GM12865 (cell line): Measurements from ENCODE around the gene BTBD9.

Source experiments
- DNase-seq: peaks from one replicate; pipeline ENCODE4 v3.0.0; 2010; ENCODE audit warnings: low read depth
- H3K4me3 ChIP-seq: 2 replicates; pipeline ENCODE4 v1.5.1; 2011; ENCODE audit warnings: mild to moderate bottlenecking, low read depth, low read length, control low read depth
- CTCF ChIP-seq: IDR thresholded peaks from 2 replicates; pipeline ENCODE4 v1.5.1; 2011; ENCODE audit warnings: low read length, control low read depth, low read depth, inconsistent platforms; ENCODE audit not compliant: insufficient read depth; ENCODE audit errors: missing control alignments

BTBD9 gene

GRCh38 chr6:38527371-38527770, 112.4 kb downstream of the BTBD9 start:
- H3K4me3 ChIP-seq = no peak overlapping the region
- no peak for DNase-seq
- no peak for TF ChIP-seq CTCF

- TF ChIP-seq CTCF = no peak
- H3K4me3 ChIP-seq = no peak overlapping the region
- DNase-seq = no peak
Observed at GRCh38 chr6:38525888-38526287, 113.8 kb downstream of the BTBD9 start.

GRCh38 chr6:38524436-38525145, 115.1 kb downstream of the BTBD9 start:
- no peak for TF ChIP-seq CTCF
- H3K4me3 ChIP-seq = no peak overlapping the region
- DNase-seq = no peak

- H3K4me3 ChIP-seq = no peak overlapping the region
- TF ChIP-seq CTCF = no peak
- no peak for DNase-seq
Observed at GRCh38 chr6:38522322-38522721, 117.4 kb downstream of the BTBD9 start.

GRCh38 chr6:38518511-38519304, 121.0 kb downstream of the BTBD9 start:
- no peak overlapping the region for H3K4me3 ChIP-seq
- DNase-seq = no peak
- no peak for TF ChIP-seq CTCF

- DNase-seq = no peak
- no peak for TF ChIP-seq CTCF
- no peak overlapping the region for H3K4me3 ChIP-seq
Observed at GRCh38 chr6:38517005-38517404, 122.7 kb downstream of the BTBD9 start.
